Measurements from ENCODE around the gene SCN2A.

DNA sequence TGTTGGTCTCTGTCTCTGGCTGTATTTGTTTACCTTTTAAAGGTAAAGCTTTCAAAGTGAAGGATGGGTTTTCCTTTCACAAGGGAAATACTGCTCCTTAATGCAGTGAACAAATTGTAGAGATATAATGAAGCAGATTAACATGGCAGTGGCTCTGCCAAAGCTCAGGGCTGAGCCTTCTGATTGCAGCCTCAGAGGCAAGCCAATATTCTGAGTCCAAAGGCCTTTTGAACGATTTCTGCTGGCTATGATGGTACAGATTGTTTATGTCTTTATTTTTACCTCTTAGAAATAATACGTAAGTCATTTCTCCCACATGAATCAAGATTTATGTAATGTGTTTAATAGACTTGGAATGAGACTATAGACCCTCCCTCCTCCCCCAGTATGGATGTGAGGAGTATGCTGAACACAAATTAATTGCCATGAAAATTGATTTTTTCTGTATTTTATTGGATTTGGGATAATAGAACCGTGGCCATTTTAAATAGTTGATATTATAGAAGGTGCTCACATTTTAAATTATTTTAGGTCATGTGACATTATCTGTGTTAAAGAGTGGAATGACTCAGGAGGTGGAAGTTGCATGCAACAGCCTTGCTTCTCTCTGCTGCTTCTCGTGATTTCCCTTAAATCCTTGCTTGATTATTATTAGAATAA lies 772 bp downstream of the SCN2A start:
- TF ChIP-seq POLR2A (IDR thresholded peaks at IDR 0.05): no peak
- TF ChIP-seq, protein P1, sequence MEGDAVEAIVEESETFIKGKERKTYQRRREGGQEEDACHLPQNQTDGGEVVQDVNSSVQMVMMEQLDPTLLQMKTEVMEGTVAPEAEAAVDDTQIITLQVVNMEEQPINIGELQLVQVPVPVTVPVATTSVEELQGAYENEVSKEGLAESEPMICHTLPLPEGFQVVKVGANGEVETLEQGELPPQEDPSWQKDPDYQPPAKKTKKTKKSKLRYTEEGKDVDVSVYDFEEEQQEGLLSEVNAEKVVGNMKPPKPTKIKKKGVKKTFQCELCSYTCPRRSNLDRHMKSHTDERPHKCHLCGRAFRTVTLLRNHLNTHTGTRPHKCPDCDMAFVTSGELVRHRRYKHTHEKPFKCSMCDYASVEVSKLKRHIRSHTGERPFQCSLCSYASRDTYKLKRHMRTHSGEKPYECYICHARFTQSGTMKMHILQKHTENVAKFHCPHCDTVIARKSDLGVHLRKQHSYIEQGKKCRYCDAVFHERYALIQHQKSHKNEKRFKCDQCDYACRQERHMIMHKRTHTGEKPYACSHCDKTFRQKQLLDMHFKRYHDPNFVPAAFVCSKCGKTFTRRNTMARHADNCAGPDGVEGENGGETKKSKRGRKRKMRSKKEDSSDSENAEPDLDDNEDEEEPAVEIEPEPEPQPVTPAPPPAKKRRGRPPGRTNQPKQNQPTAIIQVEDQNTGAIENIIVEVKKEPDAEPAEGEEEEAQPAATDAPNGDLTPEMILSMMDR (IDR thresholded peaks at IDR 0.05): no peak
